Breast epithelium (tissue), 4 donors: ENCODE results near the gene ZNF423. TPM values are rescaled to one million over a fixed set of nuclear protein-coding genes. Genes with fewer than 3 reads are reported as not detected.

ENCODE experiments used
- DNase-seq, 2 donors: peaks; one replicate each; pipeline ENCODE4 v3.0.0-alpha.2; 2019; ENCODE audit warnings: low spot score in 2 of 2
- H3K27ac ChIP-seq, 2 donors: fragments of 200-600 bp; sonication (generic) in 1 of 2; one replicate each; pipeline ENCODE4 v1.5.1; 2016 to 2019; ENCODE audit warnings: mild to moderate bottlenecking in 1 of 2
- H3K27me3 ChIP-seq, 2 donors: fragments of 200-600 bp; sonication (generic) in 1 of 2; one replicate each; pipeline versions ENCODE4 v1.5.1 to v1.6.0; 2017 to 2019; ENCODE audit warnings: control low read depth in 1 of 2, mild to moderate bottlenecking in 1 of 2
- H3K36me3 ChIP-seq: fragments of 200-600 bp; one replicate; pipeline ENCODE4 v1.5.1; 2019
- H3K4me1 ChIP-seq, 2 donors: fragments of 200-600 bp; sonication (generic); one replicate each; pipeline ENCODE4 v1.5.1; 2016 to 2019; ENCODE audit warnings: control low read depth in 1 of 2
- H3K4me3 ChIP-seq, 3 donors: fragments of 200-600 bp; sonication (generic); 1 replicate in 2 of 3; 2 replicates in 1 of 3; pipeline ENCODE4 v1.5.1; 2016 to 2019; ENCODE audit warnings: mild to moderate bottlenecking in 3 of 3, moderate library complexity in 2 of 3
- H3K9me3 ChIP-seq, 2 donors: fragments of 200-600 bp; sonication (generic) in 1 of 2; one replicate each; pipeline ENCODE4 v1.5.1; 2016 to 2019; ENCODE audit warnings: control low read depth in 1 of 2
- CTCF ChIP-seq, 3 donors: fragments of 450-650 bp; IDR thresholded peaks; one replicate each; pipeline ENCODE4 v1.5.1; 2016 to 2017; ENCODE audit warnings: antibody characterized with exemption in 3 of 3, mild to moderate bottlenecking in 3 of 3, moderate library complexity in 3 of 3
- POLR2A ChIP-seq: fragments of 450-650 bp; IDR thresholded peaks from one replicate; pipeline ENCODE4 v1.6.1; 2016; ENCODE audit warnings: antibody characterized with exemption, mild to moderate bottlenecking, moderate library complexity
- POLR2AphosphoS5 ChIP-seq, 3 donors: sonication (generic); formaldehyde crosslinking; IDR thresholded peaks; one replicate each; pipeline ENCODE4 v1.6.1; 2017; ENCODE audit warnings: antibody characterized with exemption in 3 of 3
- intact Hi-C: fragments of 100-400 bp; cut with DNase I; formaldehyde crosslinking; loops from one replicate; pipeline ENCODE4 v1.15.1; 2023; ENCODE audit warnings: low total_unique reads
- total RNA-seq, 3 donors: library from RNA; depleted of rRNA; stranded (reverse); fragments of >200 nt; gene quantifications; one replicate each; pipeline ENCODE4 v1.1.0, GENCODE V29; 2016

The ZNF423 gene
- total RNA-seq, 3 donors from 2014 or later, result 4.7 to 8.0 (median 5.9) TPM

GRCh38 chr16:49542391-49542891 lies 313.5 kb downstream of the ZNF423 start:
- Histone ChIP-seq H3K27me3 (no peaks in the 10 kb centered on the region), H3K9me3 (no peaks in the 10 kb centered on the region), H3K27ac (peak overlapping the region in 1 of 2 donors; percentile 43), H3K4me3 (no peak overlapping the region), H3K36me3 (no peaks in the 10 kb centered on the region), H3K4me1 (no peaks in the 10 kb centered on the region)
- intact Hi-C loops, result no loop called here
- TF ChIP-seq POLR2AphosphoS5 (IDR thresholded peaks at IDR 0.05), result no peak
- TF ChIP-seq POLR2A, result no peak
- no peak for TF ChIP-seq CTCF (IDR thresholded peaks at IDR 0.05)
- no peak for DNase-seq

GRCh38 chr16:49540836-49541235 lies 315.1 kb downstream of the ZNF423 start:
- H3K36me3 ChIP-seq, result no peaks in the 10 kb centered on the region
- DNase-seq, result no peak
- intact Hi-C loops, result no loop called here
- H3K4me3 ChIP-seq, result no peak overlapping the region
- H3K4me1 ChIP-seq, result no peaks in the 10 kb centered on the region
- no peak for TF ChIP-seq POLR2A
- TF ChIP-seq CTCF (IDR thresholded peaks at IDR 0.05), result no peak
- TF ChIP-seq POLR2AphosphoS5 (IDR thresholded peaks at IDR 0.05), result no peak
- no peaks in the 10 kb centered on the region for H3K9me3 ChIP-seq
- no peaks in the 10 kb centered on the region for H3K27me3 ChIP-seq
- H3K27ac ChIP-seq, result no peak overlapping the region

- intact Hi-C loops, result loop anchor here (5.0 kb wide), 1 partner anchor 422 kb away; no protein-coding TSS in a partner anchor
- Histone ChIP-seq H3K27me3 (no peaks in the 10 kb centered on the region), H3K9me3 (no peaks in the 10 kb centered on the region), H3K4me1 (no peaks in the 10 kb centered on the region), H3K27ac (no peak overlapping the region), H3K4me3 (no peak overlapping the region), H3K36me3 (no peaks in the 10 kb centered on the region)
- no peak for TF ChIP-seq POLR2A
- no peak for TF ChIP-seq CTCF (IDR thresholded peaks at IDR 0.05)
- no peak for DNase-seq
Observed at GRCh38 chr16:49539758-49540157, 316.2 kb downstream of the ZNF423 start.

GRCh38 chr16:49537924-49538459 lies 317.9 kb downstream of the ZNF423 start:
- Histone ChIP-seq H3K27me3 (no peaks in the 10 kb centered on the region), H3K27ac (no peak overlapping the region), H3K9me3 (no peaks in the 10 kb centered on the region), H3K4me1 (no peaks in the 10 kb centered on the region), H3K4me3 (no peak overlapping the region), H3K36me3 (no peaks in the 10 kb centered on the region)
- intact Hi-C loops, result loop anchor here (5.0 kb wide), 1 partner anchor 421 kb away; no protein-coding TSS in a partner anchor
- no peak for TF ChIP-seq POLR2A
- TF ChIP-seq CTCF (IDR thresholded peaks at IDR 0.05), result no peak
- no peak for TF ChIP-seq POLR2AphosphoS5 (IDR thresholded peaks at IDR 0.05)
- no peak for DNase-seq

GRCh38 chr16:49534901-49535610 lies 320.9 kb downstream of the ZNF423 start:
- TF ChIP-seq POLR2A (no peak), CTCF (IDR thresholded peaks at IDR 0.05) (no peak)
- Histone ChIP-seq H3K9me3 (no peaks in the 10 kb centered on the region), H3K27ac (no peak overlapping the region), H3K36me3 (no peaks in the 10 kb centered on the region), H3K27me3 (no peaks in the 10 kb centered on the region), H3K4me1 (no peaks in the 10 kb centered on the region), H3K4me3 (no peak overlapping the region)
- intact Hi-C loops, result loop anchor here (5.0 kb wide), 2 partner anchors 418 to 853 kb away; no protein-coding TSS in a partner anchor
- no peak for DNase-seq
